ENCODE measurements around the gene KDM4B.
"Not testable (repeated sequence)": the region's sequence is repeated elsewhere in the genome, so short reads cannot be mapped to it uniquely, and the experiment has no call there.

KDM4B gene

GRCh38 chr19:5193192-5193591, 224.3 kb downstream of the KDM4B start:
- DNase-seq (ENCODE audit: low read depth, low spot score), result no peak
- in situ Hi-C loops (cut with HindIII; ENCODE audit: low sequenced_read_pairs), result no loop called here

DNA sequence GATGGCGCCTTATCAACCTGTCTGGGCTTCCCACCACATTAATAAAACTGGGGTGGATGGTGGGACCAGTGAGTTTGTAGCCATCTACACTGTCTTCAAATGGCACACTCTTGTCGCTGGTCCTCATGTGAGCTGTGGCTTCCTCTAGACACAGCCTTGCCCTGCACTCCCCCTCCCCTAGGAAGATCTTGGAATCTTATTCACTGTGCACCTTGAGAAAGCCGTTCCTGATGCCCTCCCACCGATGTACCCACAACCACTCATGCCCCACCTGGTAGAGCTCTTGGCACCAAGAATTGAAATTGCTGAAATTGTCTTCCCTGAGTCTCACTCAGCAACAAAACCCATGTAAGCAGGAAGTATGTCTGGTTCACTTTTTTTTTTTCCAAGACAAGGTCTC, 225.7 kb downstream of the KDM4B start:
- in situ Hi-C loops (cut with HindIII; ENCODE audit: low sequenced_read_pairs), result no loop called here
- DNase-seq (ENCODE audit: low read depth, low spot score), result no peak
- no peak for TF ChIP-seq CTCF (IDR thresholded peaks at IDR 0.05; ENCODE audit: low read depth, low read length)
- H3K4me3 ChIP-seq (ENCODE audit: low read depth, low read length), result no peak overlapping the region

More at GRCh38 chr19:5193192-5193591, 224.3 kb downstream of the KDM4B start:
- H3K4me3 ChIP-seq (ENCODE audit: low read depth, low read length), result no peak overlapping the region
- no peak for TF ChIP-seq CTCF (IDR thresholded peaks at IDR 0.05; ENCODE audit: low read depth, low read length)

- H3K4me3 ChIP-seq (ENCODE audit: low read depth, low read length); in situ Hi-C loops (cut with HindIII; ENCODE audit: low sequenced_read_pairs); DNase-seq (ENCODE audit: low read depth, low spot score): not testable (repeated sequence)
Measured at GRCh38 chr19:5195587-5195986, 226.7 kb downstream of the KDM4B start.

GRCh38 chr19:5196832-5197231, 227.9 kb downstream of the KDM4B start:
- DNase-seq (ENCODE audit: low read depth, low spot score), result no peak
- H3K4me3 ChIP-seq (ENCODE audit: low read depth, low read length), result no peak overlapping the region
- TF ChIP-seq CTCF (IDR thresholded peaks at IDR 0.05; ENCODE audit: low read depth, low read length), result no peak
- in situ Hi-C loops (cut with HindIII; ENCODE audit: low sequenced_read_pairs), result no loop called here

- no peak overlapping the region for H3K4me3 ChIP-seq (ENCODE audit: low read depth, low read length)
- TF ChIP-seq CTCF (IDR thresholded peaks at IDR 0.05; ENCODE audit: low read depth, low read length), result no peak
- DNase-seq (ENCODE audit: low read depth, low spot score), result peak; percentile 9
- in situ Hi-C loops (cut with HindIII; ENCODE audit: low sequenced_read_pairs), result no loop called here
Measured at GRCh38 chr19:5200844-5201243, 231.9 kb downstream of the KDM4B start.

DNA sequence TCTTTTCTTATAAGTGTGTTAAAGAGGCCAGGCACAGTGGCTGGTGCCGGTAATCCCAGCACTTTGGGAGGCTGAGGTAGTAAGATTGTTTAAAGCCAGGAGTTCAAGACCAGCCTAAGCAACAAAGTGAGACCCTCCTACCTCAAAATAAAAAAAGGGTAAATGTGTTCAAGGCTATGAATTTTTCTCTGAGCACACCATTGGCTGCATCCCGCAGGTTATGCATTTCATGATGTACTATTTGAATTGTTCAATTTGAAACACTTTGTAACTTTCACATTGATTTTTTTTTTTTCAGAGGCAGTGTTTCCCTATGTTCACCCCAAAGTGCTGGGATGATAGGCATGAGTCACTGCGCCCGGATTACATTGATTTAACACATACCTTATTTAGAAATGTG, 233.6 kb downstream of the KDM4B start:
- in situ Hi-C loops (cut with HindIII; ENCODE audit: low sequenced_read_pairs), result no loop called here
- no peak for DNase-seq (ENCODE audit: low read depth, low spot score)
- TF ChIP-seq CTCF (IDR thresholded peaks at IDR 0.05; ENCODE audit: low read depth, low read length), result no peak
- H3K4me3 ChIP-seq (ENCODE audit: low read depth, low read length), result no peak overlapping the region
